K562 (cell line): Measurements from ENCODE around the gene PANX1.

ENCODE experiments used
- EZH2 ChIP-seq: IDR thresholded peaks from 2 replicates; pipeline ENCODE4 v1.6.1; 2012; ENCODE audit warnings: low read depth, mild to moderate bottlenecking, inconsistent platforms, low read length, borderline replicate concordance
- KDM1A ChIP-seq, 2 experiments: fragments of 450-650 bp; IDR thresholded peaks; 2 replicates each; pipeline ENCODE4 v1.6.1; 2016; ENCODE audit warnings: mild to moderate bottlenecking in 2 of 2
- SETDB1 ChIP-seq: IDR thresholded peaks from one replicate; pipeline ENCODE4 v1.6.1; 2012; ENCODE audit warnings: low read length, control low read depth, inconsistent platforms
- SIN3A ChIP-seq, 2 experiments: fragments of 150-350 bp in 1 of 2; IDR thresholded peaks; 2 replicates each; pipeline ENCODE4 v1.6.1; 2011 to 2016; ENCODE audit warnings: borderline replicate concordance in 2 of 2, low read depth in 2 of 2, low read length in 2 of 2, mild to moderate bottlenecking in 2 of 2, moderate library complexity in 2 of 2; ENCODE audit not compliant: control insufficient read depth in 1 of 2
- SMARCE1 ChIP-seq: fragments of 450-650 bp; IDR thresholded peaks from 2 replicates; pipeline ENCODE4 v1.7.1; 2016; ENCODE audit warnings: mild to moderate bottlenecking
- ZNF696 ChIP-seq: fragments of 250-450 bp; sonication (Bioruptor Pico); conservative IDR thresholded peaks from 2 replicates; pipeline ENCODE4 v1.4.0; 2020; ENCODE audit warnings: mild to moderate bottlenecking, moderate library complexity
- TF ChIP-seq, protein P1 (sequence below): sonication (generic); formaldehyde crosslinking; IDR thresholded peaks from 2 replicates; pipeline ENCODE4 v1.8.0; 2022; ENCODE audit warnings: mild to moderate bottlenecking, missing genetic modification reagents
- TF ChIP-seq, protein P2 (sequence below): sonication (generic); formaldehyde crosslinking; IDR thresholded peaks from 2 replicates; pipeline ENCODE4 v1.8.0; 2022; ENCODE audit warnings: missing genetic modification reagents, mild to moderate bottlenecking, borderline replicate concordance

GRCh38 chr11:94198718-94199117 lies 70.1 kb downstream of the PANX1 start:
- TF ChIP-seq SIN3A (IDR thresholded peaks at IDR 0.05; ENCODE audit: borderline replicate concordance in 2 of 2, control insufficient read depth in 1 of 2, low read depth in 2 of 2, low read length in 2 of 2) (no peak), EZH2 (no peak), KDM1A (IDR thresholded peaks at IDR 0.05) (no peak), SMARCE1 (no peak), SETDB1 (no peak), ZNF696 (CRISPR knock-in tag) (no peak)
- TF ChIP-seq, protein P1, sequence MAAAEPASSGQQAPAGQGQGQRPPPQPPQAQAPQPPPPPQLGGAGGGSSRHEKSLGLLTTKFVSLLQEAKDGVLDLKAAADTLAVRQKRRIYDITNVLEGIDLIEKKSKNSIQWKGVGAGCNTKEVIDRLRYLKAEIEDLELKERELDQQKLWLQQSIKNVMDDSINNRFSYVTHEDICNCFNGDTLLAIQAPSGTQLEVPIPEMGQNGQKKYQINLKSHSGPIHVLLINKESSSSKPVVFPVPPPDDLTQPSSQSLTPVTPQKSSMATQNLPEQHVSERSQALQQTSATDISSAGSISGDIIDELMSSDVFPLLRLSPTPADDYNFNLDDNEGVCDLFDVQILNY (CRISPR knock-in tag): no peak
- TF ChIP-seq, protein P2, sequence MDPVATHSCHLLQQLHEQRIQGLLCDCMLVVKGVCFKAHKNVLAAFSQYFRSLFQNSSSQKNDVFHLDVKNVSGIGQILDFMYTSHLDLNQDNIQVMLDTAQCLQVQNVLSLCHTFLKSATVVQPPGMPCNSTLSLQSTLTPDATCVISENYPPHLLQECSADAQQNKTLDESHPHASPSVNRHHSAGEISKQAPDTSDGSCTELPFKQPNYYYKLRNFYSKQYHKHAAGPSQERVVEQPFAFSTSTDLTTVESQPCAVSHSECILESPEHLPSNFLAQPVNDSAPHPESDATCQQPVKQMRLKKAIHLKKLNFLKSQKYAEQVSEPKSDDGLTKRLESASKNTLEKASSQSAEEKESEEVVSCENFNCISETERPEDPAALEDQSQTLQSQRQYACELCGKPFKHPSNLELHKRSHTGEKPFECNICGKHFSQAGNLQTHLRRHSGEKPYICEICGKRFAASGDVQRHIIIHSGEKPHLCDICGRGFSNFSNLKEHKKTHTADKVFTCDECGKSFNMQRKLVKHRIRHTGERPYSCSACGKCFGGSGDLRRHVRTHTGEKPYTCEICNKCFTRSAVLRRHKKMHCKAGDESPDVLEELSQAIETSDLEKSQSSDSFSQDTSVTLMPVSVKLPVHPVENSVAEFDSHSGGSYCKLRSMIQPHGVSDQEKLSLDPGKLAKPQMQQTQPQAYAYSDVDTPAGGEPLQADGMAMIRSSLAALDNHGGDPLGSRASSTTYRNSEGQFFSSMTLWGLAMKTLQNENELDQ (CRISPR knock-in tag): no peak
